ENCODE measurements around the gene PTGFR.

PTGFR gene

DNA sequence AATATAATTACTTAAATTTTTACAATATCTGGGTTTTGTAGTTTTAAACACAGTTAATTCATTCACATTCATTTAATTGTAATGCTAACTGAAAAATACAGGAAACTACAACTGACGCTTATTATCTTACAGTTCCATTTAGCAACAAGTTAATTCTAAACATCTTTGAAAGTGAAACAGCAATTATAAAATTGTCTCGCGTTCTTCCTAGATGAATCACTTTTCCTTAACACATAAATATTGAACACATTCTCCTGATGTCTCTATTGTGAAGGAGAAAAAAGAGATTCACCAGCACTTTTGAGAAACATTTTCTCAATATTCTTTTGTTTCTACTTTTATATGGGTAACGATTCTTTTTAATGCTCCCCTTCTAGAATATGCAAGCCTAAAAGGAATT is 6.4 kb downstream of the PTGFR start:
- in situ Hi-C loops (cut with HindIII; ENCODE audit: low pct_ligation_motif_present, low sequenced_read_pairs) = no loop called here
- no peak for DNase-seq
- no peak overlapping the region for H3K4me3 ChIP-seq (ENCODE audit: low read depth, low read length)
- H3K27ac ChIP-seq = no peak overlapping the region
- TF ChIP-seq, protein P1, sequence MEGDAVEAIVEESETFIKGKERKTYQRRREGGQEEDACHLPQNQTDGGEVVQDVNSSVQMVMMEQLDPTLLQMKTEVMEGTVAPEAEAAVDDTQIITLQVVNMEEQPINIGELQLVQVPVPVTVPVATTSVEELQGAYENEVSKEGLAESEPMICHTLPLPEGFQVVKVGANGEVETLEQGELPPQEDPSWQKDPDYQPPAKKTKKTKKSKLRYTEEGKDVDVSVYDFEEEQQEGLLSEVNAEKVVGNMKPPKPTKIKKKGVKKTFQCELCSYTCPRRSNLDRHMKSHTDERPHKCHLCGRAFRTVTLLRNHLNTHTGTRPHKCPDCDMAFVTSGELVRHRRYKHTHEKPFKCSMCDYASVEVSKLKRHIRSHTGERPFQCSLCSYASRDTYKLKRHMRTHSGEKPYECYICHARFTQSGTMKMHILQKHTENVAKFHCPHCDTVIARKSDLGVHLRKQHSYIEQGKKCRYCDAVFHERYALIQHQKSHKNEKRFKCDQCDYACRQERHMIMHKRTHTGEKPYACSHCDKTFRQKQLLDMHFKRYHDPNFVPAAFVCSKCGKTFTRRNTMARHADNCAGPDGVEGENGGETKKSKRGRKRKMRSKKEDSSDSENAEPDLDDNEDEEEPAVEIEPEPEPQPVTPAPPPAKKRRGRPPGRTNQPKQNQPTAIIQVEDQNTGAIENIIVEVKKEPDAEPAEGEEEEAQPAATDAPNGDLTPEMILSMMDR (IDR thresholded peaks at IDR 0.05; ENCODE audit: low read depth, low read length, missing control alignments) = no peak
- H3K36me3 ChIP-seq (replicated peaks) = no peaks in the 10 kb centered on the region
- no peaks in the 10 kb centered on the region for H3K27me3 ChIP-seq (replicated peaks)

- H3K36me3 ChIP-seq (replicated peaks) = no peaks in the 10 kb centered on the region
Observed at GRCh38 chr1:78500529-78500928, 9.8 kb downstream of the PTGFR start.

DNA sequence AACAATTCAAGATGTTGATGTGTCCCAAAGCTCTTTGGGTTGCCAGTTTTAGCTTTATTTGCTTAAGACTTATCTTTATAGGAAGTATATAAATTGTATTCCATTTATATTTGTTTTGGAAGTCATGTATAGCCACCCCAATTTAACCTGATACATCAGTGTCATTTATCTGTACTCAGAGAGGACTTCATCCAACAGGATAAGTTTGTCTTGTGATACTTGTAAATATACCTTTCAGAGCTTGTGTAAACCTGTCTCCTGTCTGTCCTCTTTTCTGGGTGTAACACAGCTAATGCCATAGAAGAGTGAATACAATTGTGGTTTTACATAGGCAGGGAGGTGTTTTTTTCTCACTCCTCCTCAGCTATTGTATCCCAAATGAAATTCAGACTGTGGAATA is 10.4 kb downstream of the PTGFR start:
- TF ChIP-seq, protein P1 (IDR thresholded peaks at IDR 0.05; ENCODE audit: low read depth, low read length, missing control alignments) = no peak
- in situ Hi-C loops (cut with HindIII; ENCODE audit: low pct_ligation_motif_present, low sequenced_read_pairs) = no loop called here
- no peak overlapping the region for H3K4me3 ChIP-seq (ENCODE audit: low read depth, low read length)

More at GRCh38 chr1:78500529-78500928, 9.8 kb downstream of the PTGFR start:
- Histone ChIP-seq H3K4me3 (ENCODE audit: low read depth, low read length) (no peak overlapping the region), H3K27ac (no peak overlapping the region), H3K27me3 (replicated peaks) (no peaks in the 10 kb centered on the region)
- TF ChIP-seq, protein P1 (IDR thresholded peaks at IDR 0.05; ENCODE audit: low read depth, low read length, missing control alignments) = no peak
- in situ Hi-C loops (cut with HindIII; ENCODE audit: low pct_ligation_motif_present, low sequenced_read_pairs) = no loop called here
- no peak for DNase-seq

GRCh38 chr1:78511334-78511733 is 20.6 kb downstream of the PTGFR start:
- no peaks in the 10 kb centered on the region for H3K36me3 ChIP-seq (replicated peaks)
- TF ChIP-seq, protein P1 (IDR thresholded peaks at IDR 0.05; ENCODE audit: low read depth, low read length, missing control alignments) = no peak
- no peak overlapping the region for H3K27ac ChIP-seq
- no peak overlapping the region for H3K4me3 ChIP-seq (ENCODE audit: low read depth, low read length)
- in situ Hi-C loops (cut with HindIII; ENCODE audit: low pct_ligation_motif_present, low sequenced_read_pairs) = no loop called here
- no peaks in the 10 kb centered on the region for H3K27me3 ChIP-seq (replicated peaks)
- DNase-seq = no peak

More for the DNA sequence above, 10.4 kb downstream of the PTGFR start:
- DNase-seq = no peak
- H3K36me3 ChIP-seq (replicated peaks) = no peaks in the 10 kb centered on the region
- no peaks in the 10 kb centered on the region for H3K27me3 ChIP-seq (replicated peaks)
- H3K27ac ChIP-seq = no peak overlapping the region

- no peak for DNase-seq
- TF ChIP-seq, protein P1 (IDR thresholded peaks at IDR 0.05; ENCODE audit: low read depth, low read length, missing control alignments) = no peak
- H3K27ac ChIP-seq = no peak overlapping the region
- in situ Hi-C loops (cut with HindIII; ENCODE audit: low pct_ligation_motif_present, low sequenced_read_pairs) = no loop called here
- H3K36me3 ChIP-seq (replicated peaks) = no peaks in the 10 kb centered on the region
- no peak overlapping the region for H3K4me3 ChIP-seq (ENCODE audit: low read depth, low read length)
- H3K27me3 ChIP-seq (replicated peaks) = no peaks in the 10 kb centered on the region
Observed at GRCh38 chr1:78516716-78517115, 25.9 kb downstream of the PTGFR start.

DNA sequence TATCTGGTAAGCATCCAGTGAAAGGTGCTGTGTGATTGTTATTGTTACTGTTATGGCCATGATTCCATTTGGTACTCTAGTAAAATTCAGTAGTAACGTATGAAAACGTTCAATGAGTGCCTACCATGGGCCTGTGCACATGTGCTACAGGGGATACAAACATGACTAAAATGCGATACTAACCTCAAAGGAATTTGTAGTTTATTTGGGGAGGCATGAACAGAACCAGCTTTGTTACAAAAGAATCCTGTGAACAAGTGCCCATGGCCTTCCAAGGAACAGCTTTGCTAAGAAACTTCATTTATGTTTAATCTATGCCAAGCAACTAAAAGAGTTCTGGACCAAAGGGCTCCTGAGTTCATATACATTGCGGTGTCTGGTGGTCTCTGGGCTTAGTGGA is 28.7 kb downstream of the PTGFR start:
- Histone ChIP-seq H3K4me3 (ENCODE audit: low read depth, low read length) (no peak overlapping the region), H3K27ac (no peak overlapping the region), H3K36me3 (replicated peaks) (no peaks in the 10 kb centered on the region), H3K27me3 (replicated peaks) (no peaks in the 10 kb centered on the region)
- in situ Hi-C loops (cut with HindIII; ENCODE audit: low pct_ligation_motif_present, low sequenced_read_pairs) = no loop called here
- DNase-seq = no peak
- TF ChIP-seq, protein P1 (IDR thresholded peaks at IDR 0.05; ENCODE audit: low read depth, low read length, missing control alignments) = no peak
